Esophagus (tissue), 2 donors: Measurements from ENCODE around the gene RELA. TPM values are rescaled to one million over a fixed set of nuclear protein-coding genes. Genes with fewer than 3 reads are reported as not detected.

Experiments
- H3K27ac ChIP-seq, 2 donors: one replicate each; pipeline ENCODE4 v1.5.1; 2013; ENCODE audit warnings: low read depth in 2 of 2, mild to moderate bottlenecking in 2 of 2, inconsistent platforms in 1 of 2, low read length in 1 of 2, moderate library complexity in 1 of 2
- H3K27me3 ChIP-seq, 2 donors: one replicate each; pipeline ENCODE4 v1.6.1; 2013; ENCODE audit warnings: low read length in 2 of 2, control low read depth in 1 of 2, mild to moderate bottlenecking in 1 of 2; ENCODE audit not compliant: insufficient read depth in 2 of 2, control insufficient read depth in 1 of 2
- H3K36me3 ChIP-seq, 2 donors: one replicate each; pipeline ENCODE4 v1.6.1; 2013; ENCODE audit warnings: low read length in 1 of 2; ENCODE audit not compliant: control insufficient read depth in 2 of 2, insufficient read depth in 2 of 2
- H3K4me1 ChIP-seq, 2 donors: one replicate each; pipeline ENCODE4 v1.6.1; 2013; ENCODE audit warnings: low read length in 1 of 2; ENCODE audit not compliant: control insufficient read depth in 2 of 2, insufficient read depth in 2 of 2
- H3K4me3 ChIP-seq, 2 donors: one replicate each; pipeline ENCODE4 v1.5.1; 2013; ENCODE audit warnings: low read length in 2 of 2, mild to moderate bottlenecking in 2 of 2, low read depth in 1 of 2, moderate library complexity in 1 of 2
- H3K9me3 ChIP-seq, 2 donors: one replicate each; pipeline ENCODE4 v1.6.1; 2013; ENCODE audit warnings: mild to moderate bottlenecking in 2 of 2, low read depth in 1 of 2, low read length in 1 of 2, moderate library complexity in 1 of 2; ENCODE audit not compliant: control insufficient read depth in 2 of 2, insufficient read depth in 1 of 2
- WGBS, 2 donors: extraction: QIAGEN DNeasy Blood & Tissue Kit; methylation state at CpG; one replicate each; pipeline ENCODE4 v1.1.7; 2013; 5-methylcytosine and 5-hydroxymethylcytosine counted together
- polyA plus RNA-seq, 2 donors: library from polyadenylated mRNA; stranded (reverse); fragments of 200-250 nt; gene quantifications; one replicate each; pipeline ENCODE4 v1.2.3, GENCODE V29; 2013
- donor health status: healthy with polysubstance abuse.
- donor health status: Bipolar disorder and iron deficiency.

The RELA gene
- polyA plus RNA-seq, 2 donors, result 39.6 to 40.0 TPM

GRCh38 chr11:65610404-65610803 lies 52.3 kb downstream of the RELA start:
- H3K27ac ChIP-seq, result peak overlapping the region; percentile 8 to 62
- H3K9me3 ChIP-seq, result no peaks in the 10 kb centered on the region
- peaks cover 18 to 32% of the 10 kb centered on the region in 2 donors for H3K4me1 ChIP-seq
- WGBS, 2 donors, result 56 to 59% methylated on average over 6 of the region's 6 CpGs
- no peak overlapping the region for H3K4me3 ChIP-seq
- H3K36me3 ChIP-seq, result peaks cover 3 to 15% of the 10 kb centered on the region in 2 donors
- H3K27me3 ChIP-seq, result no peaks in the 10 kb centered on the region

GRCh38 chr11:65609665-65610064 lies 53.1 kb downstream of the RELA start:
- Histone ChIP-seq H3K4me1 (peaks cover 18 to 32% of the 10 kb centered on the region in 2 donors), H3K27me3 (no peaks in the 10 kb centered on the region), H3K9me3 (no peaks in the 10 kb centered on the region), H3K4me3 (no peak overlapping the region), H3K27ac (peak overlapping the region in 1 of 2 donors; percentile 47), H3K36me3 (peaks cover 6 to 22% of the 10 kb centered on the region in 2 donors)
- 75 to 87% methylated on average over 3 to 5 of the region's 5 CpGs for WGBS, 2 donors

GRCh38 chr11:65609229-65609628 lies 53.5 kb downstream of the RELA start:
- Histone ChIP-seq H3K4me1 (peaks cover 18 to 32% of the 10 kb centered on the region in 2 donors), H3K9me3 (no peaks in the 10 kb centered on the region), H3K27me3 (no peaks in the 10 kb centered on the region), H3K4me3 (no peak overlapping the region), H3K36me3 (peaks cover 7 to 26% of the 10 kb centered on the region in 2 donors), H3K27ac (peak overlapping the region in 1 of 2 donors; percentile 34)
- 44% methylated on average over 3 of the region's 3 CpGs for WGBS, 2 donors

GRCh38 chr11:65607614-65608426 lies 54.9 kb downstream of the RELA start:
- H3K27ac ChIP-seq, result peak overlapping the region in 1 of 2 donors; percentile 70
- 78 to 80% methylated on average over 37 of the region's 37 CpGs for WGBS, 2 donors
- H3K36me3 ChIP-seq, result peaks cover 7 to 31% of the 10 kb centered on the region in 2 donors
- no peaks in the 10 kb centered on the region for H3K27me3 ChIP-seq
- no peaks in the 10 kb centered on the region for H3K9me3 ChIP-seq
- H3K4me3 ChIP-seq, result peak overlapping the region in 1 of 2 donors; percentile 22
- peaks cover 13 to 25% of the 10 kb centered on the region in 2 donors for H3K4me1 ChIP-seq

- no peaks in the 10 kb centered on the region for H3K27me3 ChIP-seq
- H3K4me1 ChIP-seq, result peaks cover 9 to 18% of the 10 kb centered on the region in 2 donors
- peak overlapping the region; percentile 21 to 22 for H3K4me3 ChIP-seq
- peak overlapping the region; percentile 54 to 79 for H3K27ac ChIP-seq
- 26 to 30% methylated on average over 65 to 67 of the region's 67 CpGs for WGBS, 2 donors
- H3K36me3 ChIP-seq, result peaks cover 7 to 31% of the 10 kb centered on the region in 2 donors
- no peaks in the 10 kb centered on the region for H3K9me3 ChIP-seq
These were observed 55.7 kb downstream of the RELA start for GRCh38 chr11:65606876-65607613.

- Histone ChIP-seq H3K9me3 (no peaks in the 10 kb centered on the region), H3K36me3 (peaks cover 7 to 32% of the 10 kb centered on the region in 2 donors), H3K27ac (no peak overlapping the region), H3K4me3 (no peak overlapping the region), H3K27me3 (no peaks in the 10 kb centered on the region), H3K4me1 (peaks cover 7 to 10% of the 10 kb centered on the region in 2 donors)
- WGBS, 2 donors, result 94 to 95% methylated on average over 1 of the region's 1 CpG
These were observed 58.5 kb downstream of the RELA start for GRCh38 chr11:65604258-65604657.

Other genes starting within 250 kb of the RELA start
- 1,000 to 10,000 TPM in 1 of 2 donors, 100 to 1,000 TPM in 1; 536 to 1,203 TPM for gene NEAT1, start 240.1 kb downstream of the RELA start, polyA plus RNA-seq
- gene MALAT1, start 163.9 kb downstream of the RELA start, polyA plus RNA-seq, result 1,000 to 10,000 TPM in 1 of 2 donors, 10 to 100 TPM in 1; 94.9 to 1,950 TPM
- gene SCYL1, start 137.8 kb downstream of the RELA start, polyA plus RNA-seq, result 10 to 100 TPM; 41.8 to 52.4 TPM
- gene LTBP3, start 104.6 kb downstream of the RELA start, polyA plus RNA-seq, result 10 to 100 TPM; 32.8 to 36.4 TPM
- gene ZNRD2, start 92.4 kb downstream of the RELA start, polyA plus RNA-seq, result 10 to 100 TPM; 38.9 to 52.1 TPM
- gene FAM89B, start 90.4 kb downstream of the RELA start, polyA plus RNA-seq, result 10 to 100 TPM; 27.9 to 36.5 TPM
- 10 to 100 TPM; 54.4 to 61.6 TPM for gene EHBP1L1, start 86.9 kb downstream of the RELA start, polyA plus RNA-seq
- 10 to 100 TPM; 18.4 to 19.8 TPM for gene KCNK7, start 67.1 kb downstream of the RELA start, polyA plus RNA-seq
- gene MAP3K11, start 48.7 kb downstream of the RELA start, polyA plus RNA-seq, result 10 to 100 TPM; 25.7 to 35.2 TPM
- gene PCNX3, start 47.1 kb downstream of the RELA start, polyA plus RNA-seq, result 10 to 100 TPM; 15.0 to 16.1 TPM
- 10 to 100 TPM; 22.8 to 32.5 TPM for gene SIPA1, start 24.8 kb downstream of the RELA start, polyA plus RNA-seq
- 10 to 100 TPM; 55.6 to 60.3 TPM for gene KAT5, start 49.3 kb upstream of the RELA start, polyA plus RNA-seq
- 10 to 100 TPM; 26.3 to 41.8 TPM for gene RNASEH2C, start 57.9 kb upstream of the RELA start, polyA plus RNA-seq
- gene AP5B1, start 118.1 kb upstream of the RELA start, polyA plus RNA-seq, result 10 to 100 TPM; 10.1 to 10.9 TPM
- gene OVOL1, start 124.1 kb upstream of the RELA start, polyA plus RNA-seq, result 10 to 100 TPM; 38.2 to 49.9 TPM
- gene SNX32, start 171.0 kb upstream of the RELA start, polyA plus RNA-seq, result under 1 TPM; 0.15 to 0.47 TPM
- gene CFL1, start 195.3 kb upstream of the RELA start, polyA plus RNA-seq, result 100 to 1,000 TPM; 361 to 694 TPM
- gene MUS81, start 197.5 kb upstream of the RELA start, polyA plus RNA-seq, result 10 to 100 TPM; 32.1 to 48.0 TPM
- 10 to 100 TPM in 1 of 2 donors, 1 to 10 TPM in 1; 9.2 to 13.1 TPM for gene EFEMP2, start 209.9 kb upstream of the RELA start, polyA plus RNA-seq
- 1 to 10 TPM; 1.3 to 1.7 TPM for gene CTSW, start 216.9 kb upstream of the RELA start, polyA plus RNA-seq
- gene FIBP, start 225.6 kb upstream of the RELA start, polyA plus RNA-seq, result 10 to 100 TPM; 20.7 to 38.1 TPM
- 10 to 100 TPM; 13.5 to 22.7 TPM for gene CCDC85B, start 227.8 kb upstream of the RELA start, polyA plus RNA-seq
- gene FOSL1, start 237.5 kb upstream of the RELA start, polyA plus RNA-seq, result 10 to 100 TPM; 26.7 to 39.6 TPM